GM19023 (cell line): ENCODE results near the gene LIMK2.
"Not testable (repeated sequence)": the region's sequence is repeated elsewhere in the genome, so short reads cannot be mapped to it uniquely, and the experiment has no call there.

Experiments used
- ATAC-seq: cut with Tn5 transposase; IDR thresholded peaks from one replicate; pipeline ENCODE4 v1.9.1; 2021; ENCODE audit warnings: mild to moderate bottlenecking, moderate library complexity; ENCODE audit not compliant: unreplicated experiment

The LIMK2 gene

DNA sequence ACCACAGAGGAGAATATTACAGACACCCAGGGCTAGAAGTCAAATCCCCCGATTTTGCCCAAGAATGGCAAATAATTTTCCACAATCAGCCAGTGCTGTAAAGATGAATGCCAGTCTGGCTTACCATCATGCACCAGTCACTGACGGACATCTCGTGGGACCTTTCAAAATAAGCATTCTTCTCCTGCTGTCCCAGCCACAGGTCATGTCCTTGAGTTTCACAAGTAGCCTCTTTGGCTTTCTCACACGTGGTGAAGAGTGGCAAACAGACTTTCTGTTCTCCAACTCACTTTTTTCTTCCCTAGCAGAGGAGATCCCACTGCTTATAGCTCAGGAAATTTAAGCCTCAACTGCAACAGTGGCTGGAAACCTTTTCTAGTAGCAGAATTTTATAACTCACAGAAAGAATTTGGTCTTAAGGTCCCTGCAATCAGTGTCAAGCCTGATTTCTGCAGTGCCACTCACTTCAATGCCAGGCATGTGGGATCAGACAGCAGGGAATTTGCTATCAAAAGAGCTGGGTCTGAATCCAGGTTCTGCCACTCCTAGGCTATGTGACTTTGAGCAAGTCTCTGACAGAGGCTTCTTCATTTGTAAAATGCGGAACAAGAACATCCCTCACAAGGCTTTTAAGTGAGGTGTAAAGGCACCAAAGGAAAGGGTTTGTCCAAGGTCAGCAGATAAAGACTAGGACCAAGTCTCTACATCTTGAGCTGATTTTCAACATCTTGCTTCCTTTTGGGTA, 76.6 kb downstream of the LIMK2 start:
- no peak for ATAC-seq

DNA sequence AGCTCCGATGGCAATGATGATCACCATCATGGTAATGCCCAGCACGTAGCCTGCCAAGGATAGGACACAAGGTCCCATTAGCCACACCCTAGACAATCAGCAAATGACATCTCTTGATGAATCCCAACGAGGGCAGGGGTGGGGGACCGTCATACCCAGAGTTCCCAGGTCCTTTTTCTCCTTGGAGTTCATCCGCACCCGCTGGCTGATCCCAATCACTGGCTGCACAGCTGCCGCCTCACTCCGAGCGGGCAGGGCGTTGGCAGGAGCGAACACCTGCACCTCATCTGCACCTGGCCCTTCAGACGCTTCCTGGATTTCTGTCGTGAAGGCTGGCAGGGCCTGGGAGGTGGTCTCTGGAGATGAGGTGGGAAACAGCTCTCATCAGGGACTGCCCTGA, 77.2 kb downstream of the LIMK2 start:
- ATAC-seq = no peak

DNA sequence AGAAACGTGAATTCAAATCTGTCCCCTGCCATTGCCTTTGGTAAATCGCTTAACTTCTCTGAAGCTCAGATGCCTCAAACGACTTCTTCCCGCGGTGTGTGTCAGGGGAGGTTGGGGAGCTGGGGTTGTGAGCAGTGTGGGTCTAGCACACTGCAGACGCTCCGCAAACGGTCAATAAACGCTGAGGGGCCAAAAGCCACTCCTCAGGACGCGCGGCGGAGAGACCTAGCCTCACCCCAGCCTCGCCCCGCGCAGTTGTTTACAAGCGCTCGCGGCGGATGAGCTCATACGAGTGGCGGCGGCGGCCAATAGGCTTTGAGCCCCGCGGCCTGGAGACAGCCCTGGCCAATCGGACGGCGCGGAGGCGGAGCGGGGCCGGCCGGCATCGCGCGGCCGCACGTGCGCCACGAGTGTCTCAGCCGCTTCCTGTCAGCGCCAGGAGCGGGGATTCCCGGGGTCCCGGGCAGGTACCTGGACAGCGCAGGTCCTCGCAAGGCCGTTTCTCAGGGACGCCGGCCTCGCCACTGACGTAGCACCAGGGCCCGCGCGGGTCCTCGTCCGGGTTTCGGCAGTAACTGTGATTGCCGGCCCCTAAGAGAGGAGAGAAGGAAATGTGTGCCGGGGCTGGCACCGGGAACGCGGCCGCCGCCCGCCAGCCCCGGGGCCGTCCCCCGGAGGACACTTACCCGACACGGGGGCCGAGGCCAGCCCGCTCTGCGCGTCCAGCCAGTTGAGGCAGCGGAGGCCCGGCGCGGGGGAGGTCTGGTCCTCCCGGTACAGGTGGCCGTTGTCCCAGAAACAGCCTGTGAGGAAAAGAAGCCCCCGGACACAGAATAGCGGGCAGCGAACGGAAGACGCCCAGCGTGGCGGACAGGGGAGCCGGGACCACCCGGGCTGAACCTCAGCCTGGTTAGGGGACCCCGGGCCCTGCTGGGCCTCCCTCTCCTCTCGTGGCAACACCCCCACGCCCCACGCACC, 78.7 kb downstream of the LIMK2 start:
- peak; percentile 92 for ATAC-seq

DNA sequence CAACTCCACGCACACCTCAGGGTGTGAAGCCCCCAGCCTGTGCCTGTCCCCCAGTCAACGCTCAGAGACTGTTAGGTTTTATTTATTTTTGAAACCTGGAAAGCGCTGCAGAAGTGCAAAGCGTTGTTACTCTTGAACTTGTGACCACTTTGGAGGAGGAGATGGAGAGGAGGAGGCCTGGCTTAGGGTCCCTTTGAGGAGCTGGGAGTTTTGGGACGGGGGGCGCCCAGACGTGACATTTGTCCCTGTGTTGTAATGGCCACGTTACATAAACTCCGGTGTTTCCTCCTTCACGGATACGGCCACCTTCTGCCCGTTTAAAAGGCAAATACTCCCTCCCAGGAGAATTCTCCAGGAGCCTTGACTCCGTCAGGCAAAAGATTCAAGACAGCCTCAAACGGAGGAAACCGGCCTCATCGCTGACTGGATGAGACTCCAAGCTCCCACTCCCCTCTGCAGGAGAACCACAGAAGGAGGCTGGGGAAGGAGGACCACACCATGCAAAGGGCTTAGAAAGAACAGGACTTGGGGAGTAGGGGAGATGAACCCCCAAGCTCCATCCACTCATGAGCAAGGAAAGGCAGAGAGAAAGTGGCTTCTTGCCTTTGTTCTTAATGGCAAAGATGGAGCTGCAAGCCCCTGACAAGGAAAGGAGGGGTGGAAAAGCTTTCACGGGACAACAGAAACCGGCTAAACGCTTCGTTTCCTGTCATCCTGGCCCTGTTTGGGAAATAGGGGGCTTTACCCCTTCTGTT, 79.6 kb downstream of the LIMK2 start:
- no peak for ATAC-seq

DNA sequence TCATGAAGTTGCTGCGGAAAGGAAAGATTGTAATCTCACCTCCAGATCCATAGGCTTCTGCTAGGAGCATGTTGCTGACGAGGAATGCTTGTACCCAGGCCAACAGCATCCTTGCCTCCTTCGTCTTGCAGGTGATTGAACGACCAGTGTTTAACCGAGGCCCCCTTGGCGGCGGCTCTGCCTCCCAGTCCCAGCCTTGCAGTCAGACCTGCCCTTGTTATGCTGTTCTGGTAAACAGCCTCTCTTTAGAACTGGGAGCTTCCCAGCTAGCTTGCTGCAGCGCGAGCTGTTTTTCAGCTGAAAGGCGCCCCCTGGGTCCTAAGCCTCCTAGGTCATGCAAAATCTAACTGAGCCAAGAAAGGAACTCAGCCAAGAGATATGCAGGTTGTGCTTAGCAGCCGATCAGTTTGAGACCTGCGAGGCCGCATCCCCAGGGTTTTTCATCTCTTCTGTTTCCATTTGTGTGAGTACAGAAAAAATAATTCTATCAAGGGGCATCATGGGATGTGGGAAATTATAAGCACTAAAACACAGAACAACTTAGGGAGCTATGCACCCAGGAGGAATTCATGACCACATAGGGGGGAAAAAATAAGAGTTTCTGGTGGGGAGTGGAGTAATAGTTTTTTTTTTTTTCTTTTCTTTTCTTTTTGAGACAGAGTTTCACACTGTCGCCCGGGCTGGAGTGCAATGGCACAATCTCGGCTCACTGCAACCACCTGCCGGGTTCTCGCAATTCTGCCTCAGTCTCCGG, 80.3 kb downstream of the LIMK2 start, which contains the start of gene PIK3IP1:
PIK3IP1 (minus strand) TSS at position 253 of the 754 bp plus-strand sequence; CDS start at position 109, 144 bp downstream.
- ATAC-seq = no peak

DNA sequence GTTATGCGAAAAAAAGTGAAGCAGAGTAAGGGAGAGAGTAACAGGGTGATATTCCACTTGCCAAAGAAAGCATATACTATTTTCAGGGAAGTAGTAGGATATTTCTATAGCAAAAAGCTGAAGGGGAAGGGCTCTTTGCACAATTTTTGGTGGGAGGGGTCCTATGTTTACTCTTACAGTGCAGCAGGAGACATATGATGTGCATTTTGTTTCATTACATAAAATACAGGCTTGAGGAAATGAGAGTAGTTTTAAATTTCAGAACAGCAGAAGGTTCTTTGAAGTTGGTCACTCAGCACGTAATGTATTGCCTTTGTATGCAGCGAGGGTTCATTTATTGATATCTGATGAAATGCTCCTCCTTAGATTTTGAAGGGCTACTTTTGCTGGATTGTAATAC, 83.3 kb downstream of the LIMK2 start:
- ATAC-seq = no peak

DNA sequence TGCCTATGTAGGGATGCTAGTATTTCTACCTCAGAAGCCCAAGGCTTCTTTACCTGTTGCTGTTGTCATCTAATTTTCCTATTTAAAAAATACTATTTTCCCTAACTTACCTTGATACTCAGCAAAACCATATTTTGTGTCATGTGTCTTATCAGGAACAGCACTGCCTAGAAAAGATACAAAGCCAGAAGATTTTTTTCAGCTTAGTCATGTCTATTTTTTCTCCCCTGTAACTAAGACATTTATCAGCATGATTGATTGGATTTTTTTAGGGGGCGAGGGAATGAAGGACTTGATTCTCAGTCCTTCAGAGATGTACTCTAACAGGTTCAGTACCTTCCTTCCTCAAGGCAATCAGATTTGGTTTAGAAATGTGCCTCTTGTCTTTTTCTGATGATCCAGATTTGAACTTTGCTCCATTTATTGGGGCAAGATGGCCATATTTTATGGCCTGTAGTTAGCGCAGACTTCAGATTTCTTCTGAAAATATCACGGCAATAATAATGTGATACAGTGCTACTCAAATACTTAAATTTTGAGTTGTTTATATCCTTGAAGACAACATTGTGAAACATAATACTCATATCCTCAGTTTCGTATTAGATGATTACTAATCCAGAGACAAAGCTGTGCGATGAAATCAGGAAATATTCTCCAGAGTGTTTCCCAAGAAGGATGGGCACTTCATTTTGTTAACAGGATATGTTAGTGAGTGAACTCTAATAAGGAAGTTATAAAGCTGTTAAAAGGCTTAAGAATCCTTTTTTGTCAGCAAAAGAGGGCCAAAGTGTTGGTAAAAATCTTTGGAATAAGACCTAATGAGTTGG, 83.9 kb downstream of the LIMK2 start:
- no peak for ATAC-seq

DNA sequence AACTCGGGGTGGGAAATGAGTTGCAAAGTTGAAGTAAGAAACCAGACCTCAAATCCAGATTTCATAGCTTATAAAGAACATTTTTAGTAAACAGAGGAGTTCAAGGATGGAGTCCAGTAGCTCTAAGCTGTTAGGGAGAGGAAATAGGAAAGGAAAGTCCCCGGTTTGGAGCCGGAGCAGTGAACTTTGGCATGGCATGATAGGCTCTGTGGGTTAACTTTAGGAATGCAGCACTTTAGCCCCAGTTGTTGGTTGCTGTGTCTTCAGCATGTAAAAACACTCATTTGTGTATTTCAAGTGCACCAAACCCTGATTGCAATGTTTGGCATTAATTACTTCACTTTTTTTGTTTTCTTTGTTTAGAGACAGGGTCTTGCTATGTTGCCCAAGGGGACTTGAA, 88.8 kb downstream of the LIMK2 start:
- no peak for ATAC-seq

DNA sequence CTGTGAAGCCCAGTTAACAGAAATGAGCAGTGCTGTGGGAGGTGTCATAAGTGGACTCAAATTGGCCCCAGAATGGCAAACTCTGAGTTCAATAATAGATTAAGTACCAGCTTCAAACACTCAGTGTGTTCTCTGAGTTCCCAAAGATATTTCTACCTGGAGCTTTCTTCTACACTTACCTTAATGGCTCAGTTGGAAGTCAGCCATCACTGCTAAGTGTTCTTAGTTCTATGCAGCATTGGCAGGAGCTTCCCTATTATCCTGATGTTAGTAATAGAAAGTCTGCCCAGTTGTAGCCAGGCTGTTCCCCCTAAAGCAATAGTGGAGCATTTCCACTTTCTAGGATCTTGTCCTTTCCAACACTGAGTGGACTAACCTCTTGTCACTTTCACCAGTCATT, 89.9 kb downstream of the LIMK2 start:
- ATAC-seq = no peak

DNA sequence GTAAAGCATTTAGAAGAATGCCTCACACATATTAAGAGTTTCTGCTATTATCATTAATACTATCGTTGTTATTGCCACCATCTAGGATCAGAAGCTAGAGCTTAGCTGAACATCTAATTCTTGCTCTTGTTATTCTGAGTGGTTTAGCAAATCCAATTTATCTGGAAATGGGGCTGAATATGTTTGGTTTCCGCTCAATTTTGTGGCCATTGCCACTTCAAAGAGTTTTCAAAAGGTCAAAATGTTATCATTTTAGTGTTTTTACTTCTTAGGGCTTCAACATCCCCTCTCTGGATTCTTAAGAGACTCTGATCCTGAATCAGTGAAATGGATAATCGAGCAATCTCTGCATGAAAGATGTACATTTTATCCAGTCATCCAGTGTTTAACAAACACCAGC, 90.4 kb downstream of the LIMK2 start:
- no peak for ATAC-seq

DNA sequence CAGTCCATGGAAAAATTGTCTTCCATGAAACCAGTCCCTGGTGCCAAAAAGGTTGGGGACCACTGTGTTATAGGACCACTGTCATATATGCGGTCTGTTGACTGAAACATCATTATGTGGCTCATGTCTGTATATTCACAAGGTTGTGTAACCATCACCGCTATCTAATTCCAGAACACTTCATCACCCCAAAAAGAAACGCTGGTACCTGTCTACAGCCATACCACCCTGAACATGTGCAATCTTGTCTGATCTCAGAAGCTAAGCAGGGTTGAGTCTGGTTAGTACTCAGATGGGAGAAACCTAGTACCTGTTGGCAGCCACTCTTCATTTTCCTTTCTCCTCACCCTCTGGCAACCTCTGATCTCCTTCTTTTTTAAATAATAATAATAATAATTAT, 93.1 kb downstream of the LIMK2 start:
- no peak for ATAC-seq

DNA sequence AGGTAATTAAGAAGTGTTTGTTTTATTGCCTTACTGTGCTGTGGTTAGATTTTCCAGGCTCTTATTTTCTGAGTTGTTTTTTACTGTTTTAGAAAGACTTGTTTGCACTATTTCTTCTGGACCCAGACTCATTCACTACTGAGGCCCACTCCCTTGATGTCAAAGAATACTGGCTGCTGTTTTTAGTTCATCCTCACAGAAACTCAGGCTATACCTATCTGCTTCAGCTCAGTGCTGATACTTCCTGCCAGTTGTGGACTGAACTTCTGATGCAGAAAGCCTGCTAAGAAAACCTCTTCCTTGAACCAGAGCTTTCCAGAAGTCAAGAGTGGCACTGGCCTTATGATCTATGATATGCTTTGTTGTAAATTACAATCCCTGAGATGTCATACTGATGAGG, 96.1 kb downstream of the LIMK2 start:
- no peak for ATAC-seq

DNA sequence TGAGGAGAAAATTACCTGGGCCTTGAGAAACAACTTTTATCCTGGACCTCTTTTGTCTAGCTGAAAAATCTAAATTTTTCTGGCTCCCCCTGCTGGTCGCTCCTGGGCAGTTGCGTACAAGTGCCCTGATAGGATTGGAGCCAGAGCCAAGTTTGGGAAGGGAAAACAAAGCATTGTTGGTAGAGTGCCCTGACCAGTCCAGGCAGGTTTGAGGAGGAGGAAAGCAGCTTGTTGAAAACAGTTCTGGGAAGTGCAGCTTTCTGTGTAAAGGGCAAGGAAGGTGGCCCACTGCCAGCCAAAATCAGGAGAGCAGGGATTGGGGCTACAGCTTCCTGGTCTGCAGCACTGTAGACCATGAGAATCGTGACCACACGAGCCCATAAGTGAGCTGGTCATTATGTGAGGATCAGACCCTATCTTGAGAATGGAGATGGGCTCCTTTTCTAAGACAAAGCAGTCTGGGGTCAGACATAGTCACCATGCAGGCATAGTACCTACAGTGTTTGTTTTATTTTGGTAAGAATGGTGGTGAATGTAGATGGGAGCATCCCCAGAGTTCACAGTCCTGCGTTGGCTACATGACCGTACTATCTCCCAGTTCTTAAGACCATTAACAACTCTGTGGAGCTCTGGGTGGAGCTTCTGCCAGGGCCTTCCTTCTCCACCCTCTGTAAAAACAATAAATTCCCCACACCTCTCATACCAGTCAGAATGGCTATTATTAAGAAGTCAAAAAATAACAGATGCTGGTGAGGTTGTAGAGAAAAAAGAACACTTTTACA, 101.5 kb downstream of the LIMK2 start:
- no peak for ATAC-seq

DNA sequence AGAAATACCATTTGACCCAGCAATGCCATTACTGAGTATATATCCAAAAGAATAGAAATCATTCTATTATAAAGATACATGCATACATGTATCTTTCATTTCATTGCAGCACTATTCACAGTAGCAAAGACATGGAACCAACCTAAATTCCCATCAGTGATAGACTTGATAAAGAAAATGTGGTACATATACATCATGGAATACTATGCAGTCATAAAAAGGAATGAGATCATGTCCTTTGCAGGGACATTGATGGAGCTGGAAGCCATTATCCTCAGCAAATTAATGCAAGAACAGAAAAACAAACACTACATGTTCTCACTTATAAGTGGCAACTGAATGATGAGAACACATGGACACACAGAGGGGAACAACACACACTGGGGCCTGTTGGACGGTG, 102.1 kb downstream of the LIMK2 start:
- not testable (repeated sequence) for ATAC-seq

DNA sequence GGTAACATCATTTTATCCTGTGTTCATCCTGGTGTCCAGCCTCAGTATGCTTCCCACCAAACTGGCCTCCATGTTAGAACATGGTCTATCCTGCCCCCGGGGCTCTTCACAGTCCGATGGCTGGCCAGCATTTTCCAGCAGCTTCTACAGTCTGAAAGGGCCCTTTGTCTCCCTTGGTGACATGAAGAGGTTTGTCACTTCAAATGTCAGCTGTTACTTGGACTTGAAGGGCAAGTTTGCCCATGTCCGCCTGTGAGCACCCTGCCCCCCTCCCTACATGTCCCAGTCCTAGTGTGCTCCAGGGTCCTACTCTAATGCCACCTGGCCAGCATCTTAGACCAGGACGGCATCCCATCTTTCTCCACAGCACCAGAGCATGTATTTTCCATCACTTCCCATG, 109.3 kb downstream of the LIMK2 start:
- no peak for ATAC-seq

DNA sequence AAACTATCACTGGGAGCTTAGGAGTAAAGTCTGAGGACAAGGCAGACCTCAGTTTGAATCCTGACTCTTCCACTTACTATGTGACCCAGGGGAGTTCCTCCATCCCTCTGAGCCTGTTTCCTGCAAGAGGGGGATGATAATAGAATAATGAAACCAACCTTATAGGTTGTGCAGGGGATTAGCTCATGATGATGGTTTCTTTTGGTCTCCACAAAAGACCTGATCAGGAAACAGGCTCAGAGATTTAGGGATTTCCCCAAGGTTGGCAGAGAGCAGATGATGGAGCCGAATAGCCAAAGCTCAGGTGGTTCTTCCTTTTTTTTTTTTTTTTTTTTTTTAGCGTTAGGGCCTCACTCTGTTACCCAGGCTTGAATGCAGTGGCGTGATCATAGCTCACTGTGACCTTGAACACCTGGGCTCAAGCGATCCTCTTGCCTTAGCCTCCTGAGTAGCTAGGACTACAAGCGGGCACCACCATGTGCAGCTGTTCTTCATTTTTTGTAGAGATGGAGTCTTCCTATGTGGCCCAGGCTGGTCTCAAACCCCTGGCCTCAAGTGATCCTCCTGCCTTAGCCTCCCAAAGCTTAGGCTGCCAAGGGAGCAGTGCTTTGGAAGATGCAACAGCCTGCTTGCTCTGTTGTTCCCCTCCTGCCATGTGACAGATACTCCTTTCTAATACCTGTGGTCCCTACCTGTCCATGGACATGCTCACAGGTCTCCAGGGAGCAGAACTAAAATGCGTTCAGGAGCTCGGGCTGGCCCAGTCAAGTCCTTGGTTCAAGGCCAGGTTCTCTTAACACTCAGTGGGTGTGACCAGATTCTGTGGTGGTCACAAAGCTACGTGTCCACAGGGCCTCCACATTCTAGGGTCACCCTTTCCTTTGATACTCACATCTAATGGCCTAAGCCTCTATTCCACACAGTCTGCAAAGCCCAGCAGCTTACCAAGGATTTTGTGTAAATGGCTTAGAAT, 111.8 kb downstream of the LIMK2 start:
- ATAC-seq = no peak

DNA sequence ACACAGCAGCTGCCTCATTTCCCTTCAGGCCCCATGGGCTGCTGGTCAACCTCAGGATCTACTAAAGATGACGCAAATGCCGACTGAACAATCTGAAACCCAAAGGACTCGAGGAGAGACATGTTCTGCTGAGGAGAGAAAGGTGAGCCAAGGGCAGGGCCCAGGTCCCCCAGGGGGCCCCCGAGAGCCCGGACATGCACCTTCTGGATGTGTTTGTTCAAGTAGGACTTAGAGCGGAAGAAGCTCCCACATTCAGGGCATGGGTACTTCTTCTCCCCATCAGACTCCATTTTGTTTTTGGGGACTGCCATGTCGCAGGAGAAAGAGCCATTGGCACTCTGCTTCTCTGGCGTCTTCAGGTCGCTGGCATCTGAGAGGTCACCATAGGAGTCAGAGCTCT, 114.8 kb downstream of the LIMK2 start:
- no peak for ATAC-seq
